Measurements from ENCODE around the gene B3GALNT2.
"Not testable (repeated sequence)": the region's sequence is repeated elsewhere in the genome, so short reads cannot be mapped to it uniquely, and the experiment has no call there.

B3GALNT2 gene

GRCh38 chr1:235504122-235504493 is at the start of gene B3GALNT2:
B3GALNT2 (minus strand) TSS chr1:235504452; CDS start chr1:235504252, 200 bp downstream.
- DNase-seq (ENCODE audit: low read depth, low spot score), result no peak

- no peak for DNase-seq (ENCODE audit: low read depth, low spot score)
Measured at GRCh38 chr1:235553112-235553551, 48.9 kb upstream of the B3GALNT2 start.

- no peak for DNase-seq (ENCODE audit: low read depth, low spot score)
Measured at GRCh38 chr1:235552146-235552716, 48.0 kb upstream of the B3GALNT2 start.

- no peak for DNase-seq (ENCODE audit: low read depth, low spot score)
Measured at GRCh38 chr1:235549351-235550139, 45.3 kb upstream of the B3GALNT2 start.

GRCh38 chr1:235546369-235547155 is 42.3 kb upstream of the B3GALNT2 start:
- DNase-seq (ENCODE audit: low read depth, low spot score), result not testable (repeated sequence)

- DNase-seq (ENCODE audit: low read depth, low spot score), result no peak
Measured at GRCh38 chr1:235545292-235545930, 41.2 kb upstream of the B3GALNT2 start.

GRCh38 chr1:235542845-235543244 is 38.6 kb upstream of the B3GALNT2 start:
- DNase-seq (ENCODE audit: low read depth, low spot score), result not testable (repeated sequence)

- DNase-seq (ENCODE audit: low read depth, low spot score), result no peak
Measured at GRCh38 chr1:235533476-235534168, 29.4 kb upstream of the B3GALNT2 start.

GRCh38 chr1:235532360-235532759 is 28.1 kb upstream of the B3GALNT2 start:
- no peak for DNase-seq (ENCODE audit: low read depth, low spot score)

GRCh38 chr1:235527196-235527814 is 23.1 kb upstream of the B3GALNT2 start:
- no peak for DNase-seq (ENCODE audit: low read depth, low spot score)

- DNase-seq (ENCODE audit: low read depth, low spot score), result no peak
Measured at GRCh38 chr1:235525314-235525713, 21.1 kb upstream of the B3GALNT2 start.

- no peak for DNase-seq (ENCODE audit: low read depth, low spot score)
Measured at GRCh38 chr1:235516862-235517446, 12.7 kb upstream of the B3GALNT2 start.

- DNase-seq (ENCODE audit: low read depth, low spot score), result no peak
Measured at GRCh38 chr1:235515844-235516512, 11.7 kb upstream of the B3GALNT2 start.

- no peak for DNase-seq (ENCODE audit: low read depth, low spot score)
Measured at GRCh38 chr1:235513495-235514366, 9.5 kb upstream of the B3GALNT2 start.

GRCh38 chr1:235511470-235512240 is 7.4 kb upstream of the B3GALNT2 start:
- DNase-seq (ENCODE audit: low read depth, low spot score), result no peak

GRCh38 chr1:235510823-235511222 is 6.6 kb upstream of the B3GALNT2 start:
- DNase-seq (ENCODE audit: low read depth, low spot score), result no peak

GRCh38 chr1:235507623-235508022 is 3.4 kb upstream of the B3GALNT2 start:
- DNase-seq (ENCODE audit: low read depth, low spot score), result no peak
